ENCODE results near the gene DYNC1I2.

DNA sequence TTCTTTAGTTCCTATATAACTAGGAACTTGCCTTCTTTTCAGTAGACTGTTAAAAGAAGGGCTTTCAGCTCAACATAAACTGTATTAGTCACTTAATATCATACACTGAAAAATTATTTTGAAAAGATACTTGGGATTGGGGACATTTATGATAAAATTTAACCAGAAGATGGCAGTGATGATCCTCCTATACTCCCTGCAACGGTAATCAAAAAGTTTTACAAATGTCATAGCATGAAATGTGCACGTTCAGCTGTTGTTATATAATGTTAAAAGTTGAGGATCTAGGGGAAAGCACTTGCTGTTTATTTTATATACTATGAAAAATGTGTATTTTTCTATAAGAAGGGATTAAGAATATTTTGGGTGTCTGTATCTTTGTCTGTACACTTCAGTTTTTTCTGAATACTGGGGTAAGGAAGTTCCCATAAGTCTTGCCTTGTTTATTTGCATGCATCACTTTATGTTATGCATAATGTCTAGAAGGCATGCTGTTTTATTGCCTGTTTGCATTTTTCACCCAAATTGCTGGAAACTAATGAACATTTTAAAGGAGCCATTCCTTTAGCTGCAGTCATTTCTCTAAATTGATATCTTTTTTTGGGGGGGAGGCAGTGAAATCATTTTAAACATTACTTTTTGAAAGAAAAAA, 19.0 kb downstream of the DYNC1I2 start:
- TF ChIP-seq POLR2A (IDR thresholded peaks at IDR 0.05; ENCODE audit: low read depth, low read length) (no peak), POLR2AphosphoS5 (IDR thresholded peaks at IDR 0.05; ENCODE audit: low read depth, low read length) (no peak), TAF1 (IDR thresholded peaks at IDR 0.05; ENCODE audit: low read depth, low read length) (no peak), SPI1 (IDR thresholded peaks at IDR 0.05; ENCODE audit: low read depth, low read length) (no peak), PAX5 (IDR thresholded peaks at IDR 0.05; ENCODE audit: insufficient read depth, low read length, severe bottlenecking) (no peak), POU2F2 (IDR thresholded peaks at IDR 0.05; ENCODE audit: low read depth, low read length) (no peak)
